CD4-positive, alpha-beta T cell treated with Interferon alpha-2 for 1 hour (primary cell): ENCODE results near the gene ZBTB17.
"Not testable (repeated sequence)": the region's sequence is repeated elsewhere in the genome, so short reads cannot be mapped to it uniquely, and the experiment has no call there.

Source experiments
- DNase-seq, 2 donors: peaks; one replicate each; pipeline ENCODE4 v3.0.0-alpha.2; 2020 to 2022

Gene ZBTB17

GRCh38 chr1:15985611-15986297 lies 9.9 kb upstream of the ZBTB17 start:
- no peak for DNase-seq

- no peak for DNase-seq
These were observed 7.4 kb upstream of the ZBTB17 start for GRCh38 chr1:15983275-15983674.

- DNase-seq = no peak
These were observed 5.8 kb upstream of the ZBTB17 start for GRCh38 chr1:15981679-15982078.

GRCh38 chr1:15977947-15978346 lies 2.0 kb upstream of the ZBTB17 start:
- not testable (repeated sequence) for DNase-seq

GRCh38 chr1:15975358-15975804 lies 520 bp downstream of the ZBTB17 start:
- peak; percentile 65 to 78 for DNase-seq

GRCh38 chr1:15974855-15975254 lies 1.0 kb downstream of the ZBTB17 start:
- peak in 1 of 2 donors; percentile 26 for DNase-seq

- no peak for DNase-seq
These were observed 2.1 kb downstream of the ZBTB17 start for GRCh38 chr1:15973772-15974171.

GRCh38 chr1:15972409-15972808 lies 3.5 kb downstream of the ZBTB17 start:
- no peak for DNase-seq

- DNase-seq = no peak
These were observed 5.0 kb downstream of the ZBTB17 start for GRCh38 chr1:15970911-15971310.

- DNase-seq = no peak
These were observed 6.5 kb downstream of the ZBTB17 start for GRCh38 chr1:15969321-15969880.

GRCh38 chr1:15968172-15968571 lies 7.7 kb downstream of the ZBTB17 start:
- no peak for DNase-seq

- no peak for DNase-seq
These were observed 9.0 kb downstream of the ZBTB17 start for GRCh38 chr1:15966956-15967344.

GRCh38 chr1:15966081-15966955 lies 9.6 kb downstream of the ZBTB17 start:
- DNase-seq = peak; percentile 58 to 65

GRCh38 chr1:15965228-15965767 lies 10.6 kb downstream of the ZBTB17 start:
- DNase-seq = peak in 1 of 2 donors; percentile 34

GRCh38 chr1:15963968-15964648 lies 11.8 kb downstream of the ZBTB17 start:
- no peak for DNase-seq

- DNase-seq = no peak
These were observed 12.4 kb downstream of the ZBTB17 start for GRCh38 chr1:15963363-15963967.

- DNase-seq = no peak
These were observed 13.1 kb downstream of the ZBTB17 start for GRCh38 chr1:15962671-15963362.

GRCh38 chr1:15962176-15962575 lies 13.7 kb downstream of the ZBTB17 start:
- DNase-seq = no peak

GRCh38 chr1:15961492-15961891 lies 14.4 kb downstream of the ZBTB17 start:
- DNase-seq = no peak

GRCh38 chr1:15960808-15961207 lies 15.1 kb downstream of the ZBTB17 start:
- DNase-seq = no peak

GRCh38 chr1:15959827-15960446 lies 16.0 kb downstream of the ZBTB17 start:
- no peak for DNase-seq
